ENCODE measurements around the gene CSAD. TPM values are rescaled to one million over a fixed set of nuclear protein-coding genes. Genes with fewer than 3 reads are reported as not detected.

The CSAD gene
- total RNA-seq, 1 experiment from 2014 or later = 33.1 TPM

DNA sequence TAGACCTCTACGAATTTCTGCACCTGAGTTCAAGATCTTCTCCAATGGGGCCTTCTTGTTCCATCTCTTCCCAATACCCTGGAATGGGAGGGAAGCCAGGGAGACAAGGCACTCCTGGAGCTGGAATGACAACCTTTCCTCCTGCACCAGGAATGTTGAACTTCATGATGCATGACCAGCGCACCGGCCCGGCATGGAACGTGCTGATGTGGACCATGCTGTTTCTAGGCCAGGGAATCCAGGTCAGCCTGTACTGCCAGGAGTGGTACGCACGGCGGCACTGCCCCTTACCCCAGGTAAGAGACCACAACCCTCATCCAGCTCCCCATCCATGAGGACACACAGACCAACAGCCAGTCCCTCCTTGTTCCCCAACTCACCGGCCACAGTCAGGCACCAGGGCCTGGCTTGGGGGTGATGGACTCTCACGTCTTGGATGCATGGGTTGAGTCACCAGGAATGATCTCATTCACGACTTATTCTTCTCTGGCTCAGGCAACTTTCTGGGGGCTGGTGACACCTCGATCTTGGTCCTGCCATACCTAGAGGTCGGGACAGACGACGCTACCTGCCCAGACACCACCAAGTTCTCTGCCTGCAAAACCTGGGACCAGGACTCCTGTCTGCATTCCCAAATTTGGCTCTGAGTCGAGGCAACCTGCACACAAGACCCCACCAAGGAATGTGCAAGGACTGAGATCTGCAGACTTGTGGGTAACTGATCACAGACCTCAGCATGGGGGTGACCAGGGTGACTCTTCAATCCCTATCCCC, 57.0 kb downstream of the CSAD start:
- Histone ChIP-seq H2AFZ (no peak overlapping the region), H3K36me3 (ENCODE audit: low read depth) (no peaks in the 10 kb centered on the region), H3K4me2 (no peak overlapping the region), H3F3A (ENCODE audit: insufficient read depth, low read depth) (no peaks in the 10 kb centered on the region; the same call in 1 of the 2 replicates), H4K20me1 (ENCODE audit: insufficient read depth) (no peaks in the 10 kb centered on the region), H3K9me3 (ENCODE audit: insufficient read depth, low read depth) (no peaks in the 10 kb centered on the region), H3K27me3 (ENCODE audit: insufficient read depth, low read depth) (no peaks in the 10 kb centered on the region), H3K4me3 (no peak overlapping the region), H3K9me2 (ENCODE audit: insufficient read depth) (no peaks in the 10 kb centered on the region; the same call in 1 of the 2 replicates), H3K27ac (no peak overlapping the region), H3K4me1 (replicated peaks; ENCODE audit: insufficient read depth) (no peaks in the 10 kb centered on the region), H3K79me2 (ENCODE audit: low read depth) (no peaks in the 10 kb centered on the region)
- TF ChIP-seq, protein P1, sequence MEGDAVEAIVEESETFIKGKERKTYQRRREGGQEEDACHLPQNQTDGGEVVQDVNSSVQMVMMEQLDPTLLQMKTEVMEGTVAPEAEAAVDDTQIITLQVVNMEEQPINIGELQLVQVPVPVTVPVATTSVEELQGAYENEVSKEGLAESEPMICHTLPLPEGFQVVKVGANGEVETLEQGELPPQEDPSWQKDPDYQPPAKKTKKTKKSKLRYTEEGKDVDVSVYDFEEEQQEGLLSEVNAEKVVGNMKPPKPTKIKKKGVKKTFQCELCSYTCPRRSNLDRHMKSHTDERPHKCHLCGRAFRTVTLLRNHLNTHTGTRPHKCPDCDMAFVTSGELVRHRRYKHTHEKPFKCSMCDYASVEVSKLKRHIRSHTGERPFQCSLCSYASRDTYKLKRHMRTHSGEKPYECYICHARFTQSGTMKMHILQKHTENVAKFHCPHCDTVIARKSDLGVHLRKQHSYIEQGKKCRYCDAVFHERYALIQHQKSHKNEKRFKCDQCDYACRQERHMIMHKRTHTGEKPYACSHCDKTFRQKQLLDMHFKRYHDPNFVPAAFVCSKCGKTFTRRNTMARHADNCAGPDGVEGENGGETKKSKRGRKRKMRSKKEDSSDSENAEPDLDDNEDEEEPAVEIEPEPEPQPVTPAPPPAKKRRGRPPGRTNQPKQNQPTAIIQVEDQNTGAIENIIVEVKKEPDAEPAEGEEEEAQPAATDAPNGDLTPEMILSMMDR (conservative IDR thresholded peaks at IDR 0.05) = no peak
- no peak for TF ChIP-seq EZH2 (IDR thresholded peaks at IDR 0.05; ENCODE audit: low read depth)
- BruUV-seq (replicated peaks) = no TSS peak
- no peak for DNase-seq
- intact Hi-C loops (cut with micrococcal nuclease; ENCODE audit: unreplicated experiment) = no loop called here
- CTCF ChIA-PET = no interaction called here
- POLR2A ChIA-PET (ENCODE audit: unreplicated experiment) = no interaction called here

DNA sequence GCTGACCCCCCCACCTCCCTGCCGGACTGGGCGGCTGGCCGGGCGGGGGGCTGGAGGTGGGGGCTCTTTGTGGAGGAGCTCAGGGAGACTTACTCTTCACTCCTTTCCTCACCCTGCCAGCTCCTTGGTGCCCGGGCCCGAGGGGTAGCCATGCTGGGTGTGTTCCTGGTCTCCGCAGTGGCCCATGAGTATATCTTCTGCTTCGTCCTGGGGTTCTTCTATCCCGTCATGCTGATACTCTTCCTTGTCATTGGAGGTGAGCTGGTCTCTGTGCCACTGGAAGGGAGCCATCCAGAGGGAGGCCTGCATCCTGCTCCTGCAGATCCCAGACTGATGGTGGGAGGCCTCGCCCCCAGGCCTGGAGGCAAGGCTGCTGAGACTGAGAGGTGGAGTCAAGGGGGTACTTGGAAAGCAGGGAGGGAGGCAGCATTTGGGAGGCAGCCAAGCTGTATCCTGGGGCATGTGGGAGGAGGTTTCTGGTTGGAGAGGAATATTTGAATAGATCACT, 57.7 kb downstream of the CSAD start:
- POLR2A ChIA-PET (ENCODE audit: unreplicated experiment) = no interaction called here

DNA sequence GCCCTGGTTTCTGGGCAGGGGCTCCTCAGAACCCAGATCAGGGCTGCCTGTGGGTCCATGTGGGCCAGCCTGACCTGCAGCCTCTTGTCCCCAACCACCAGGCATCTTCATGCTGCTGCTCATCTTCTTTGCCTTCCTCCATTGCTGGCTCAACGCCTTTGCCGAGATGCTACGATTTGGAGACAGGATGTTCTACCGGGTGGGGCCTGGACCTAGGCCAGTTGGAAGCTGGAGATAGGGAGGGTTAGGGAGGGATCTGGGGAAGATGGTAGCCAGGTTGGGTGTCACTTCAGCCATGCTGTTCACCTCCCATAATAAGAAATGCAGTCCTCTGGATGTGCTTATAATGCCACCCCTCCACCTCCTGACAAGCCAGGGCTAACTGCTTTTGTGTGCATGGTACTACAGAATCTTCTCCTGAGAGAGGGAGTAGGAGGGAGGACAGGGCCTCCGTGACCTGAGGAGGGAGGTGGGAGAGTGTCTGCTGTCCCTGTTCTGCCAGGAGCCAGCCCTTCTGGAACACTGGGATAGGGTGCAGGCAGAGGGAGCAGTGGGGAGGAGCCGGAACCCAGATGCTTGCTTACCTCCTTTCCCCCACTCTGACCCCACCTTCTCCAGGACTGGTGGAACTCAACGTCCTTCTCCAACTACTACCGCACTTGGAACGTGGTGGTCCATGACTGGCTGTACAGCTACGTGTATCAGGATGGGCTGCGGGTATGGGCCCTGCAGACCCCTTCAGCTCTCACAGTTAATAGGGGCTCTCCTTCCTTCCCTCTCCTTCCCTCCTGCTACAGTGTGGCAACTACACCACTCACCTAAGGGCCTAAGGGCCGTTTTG, 59.8 kb downstream of the CSAD start:
- Histone ChIP-seq H3K9me2 (ENCODE audit: insufficient read depth) (no peaks in the 10 kb centered on the region), H3K4me2 (no peak overlapping the region), H3K27ac (no peak overlapping the region), H2AFZ (no peak overlapping the region), H3K79me2 (ENCODE audit: low read depth) (no peaks in the 10 kb centered on the region), H3F3A (ENCODE audit: insufficient read depth, low read depth) (no peaks in the 10 kb centered on the region; the same call in 1 of the 2 replicates), H3K4me1 (replicated peaks; ENCODE audit: insufficient read depth) (no peaks in the 10 kb centered on the region), H4K20me1 (ENCODE audit: insufficient read depth) (no peaks in the 10 kb centered on the region), H3K36me3 (ENCODE audit: low read depth) (no peaks in the 10 kb centered on the region), H3K4me3 (no peak overlapping the region), H3K27me3 (ENCODE audit: insufficient read depth, low read depth) (no peaks in the 10 kb centered on the region), H3K9me3 (ENCODE audit: insufficient read depth, low read depth) (no peaks in the 10 kb centered on the region)
- CTCF ChIA-PET = no interaction called here
- TF ChIP-seq, protein P1 (conservative IDR thresholded peaks at IDR 0.05) = no peak
- TF ChIP-seq EZH2 (IDR thresholded peaks at IDR 0.05; ENCODE audit: low read depth) = no peak
- POLR2A ChIA-PET (ENCODE audit: unreplicated experiment) = interaction anchor here (0.7 kb wide), 2 partner anchors 16 to 380 kb away, joined by 4 to 21 read pairs; partner anchors contain the start of gene TARBP2
- intact Hi-C loops (cut with micrococcal nuclease; ENCODE audit: unreplicated experiment) = no loop called here
- DNase-seq = no peak
- no TSS peak for BruUV-seq (replicated peaks)

More for the DNA sequence above, 57.7 kb downstream of the CSAD start:
- Histone ChIP-seq H3K27ac (no peak overlapping the region), H3K36me3 (ENCODE audit: low read depth) (no peaks in the 10 kb centered on the region), H3K4me3 (no peak overlapping the region), H3K79me2 (ENCODE audit: low read depth) (no peaks in the 10 kb centered on the region), H3K27me3 (ENCODE audit: insufficient read depth, low read depth) (no peaks in the 10 kb centered on the region), H3K9me2 (ENCODE audit: insufficient read depth) (no peaks in the 10 kb centered on the region; the same call in 1 of the 2 replicates), H3K4me1 (replicated peaks; ENCODE audit: insufficient read depth) (no peaks in the 10 kb centered on the region), H2AFZ (no peak overlapping the region), H3K4me2 (no peak overlapping the region), H4K20me1 (ENCODE audit: insufficient read depth) (no peaks in the 10 kb centered on the region), H3K9me3 (ENCODE audit: insufficient read depth, low read depth) (no peaks in the 10 kb centered on the region), H3F3A (ENCODE audit: insufficient read depth, low read depth) (no peaks in the 10 kb centered on the region; the same call in 1 of the 2 replicates)
- no peak for TF ChIP-seq EZH2 (IDR thresholded peaks at IDR 0.05; ENCODE audit: low read depth)
- TF ChIP-seq, protein P1 (conservative IDR thresholded peaks at IDR 0.05) = no peak
- DNase-seq = no peak
- no TSS peak for BruUV-seq (replicated peaks)
- intact Hi-C loops (cut with micrococcal nuclease; ENCODE audit: unreplicated experiment) = no loop called here
- CTCF ChIA-PET = no interaction called here
